DMS53 (cell line): ENCODE data around the gene LTO1.
"Not testable (repeated sequence)": the region's sequence is repeated elsewhere in the genome, so short reads cannot be mapped to it uniquely, and the experiment has no call there.

Source experiments
- DNase-seq: peaks from one replicate; lab custom pipeline; 2025; lab: John Stamatoyannopoulos, UW

Gene LTO1

DNA sequence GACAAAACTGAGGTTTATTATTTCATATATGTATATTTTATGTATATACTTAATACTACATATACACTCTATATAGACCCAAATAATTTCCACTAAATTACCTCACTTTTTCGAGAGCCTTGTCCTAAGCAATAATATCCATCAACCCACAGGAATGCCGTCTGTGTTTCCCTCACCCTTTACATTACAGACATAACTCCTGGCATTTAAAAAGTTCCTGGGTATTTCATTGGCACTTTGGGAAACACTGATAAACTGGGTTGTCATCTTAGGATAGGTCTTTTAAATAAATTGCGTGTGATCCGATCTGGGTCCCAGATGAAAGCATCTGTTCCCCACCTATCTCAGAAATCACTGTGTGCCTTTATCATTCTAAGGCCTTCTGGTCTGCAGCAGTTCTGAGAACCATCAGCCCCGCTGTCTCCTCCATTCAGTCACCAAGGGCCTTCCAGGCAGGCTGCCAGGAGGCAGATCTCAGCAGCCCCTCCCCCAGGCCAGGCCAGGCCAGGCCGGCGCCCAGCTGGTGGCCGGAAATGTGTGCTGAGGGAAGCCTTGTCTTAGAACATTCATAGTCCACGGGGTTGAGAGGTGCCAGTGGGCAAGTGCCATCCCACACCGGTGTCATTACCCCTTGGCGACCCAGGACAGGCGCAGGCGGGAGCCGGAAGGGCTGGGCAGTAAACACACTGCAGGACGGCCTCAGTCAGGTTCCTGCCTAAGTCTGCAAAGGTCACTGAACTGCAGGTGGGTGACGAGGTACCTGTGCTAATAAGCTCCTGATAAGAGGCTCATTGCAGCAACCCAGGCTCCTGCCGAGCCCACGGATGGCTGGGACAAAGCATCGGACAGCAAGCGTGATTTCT lies 25.4 kb upstream of the LTO1 start:
- peak; percentile 86 for DNase-seq

DNA sequence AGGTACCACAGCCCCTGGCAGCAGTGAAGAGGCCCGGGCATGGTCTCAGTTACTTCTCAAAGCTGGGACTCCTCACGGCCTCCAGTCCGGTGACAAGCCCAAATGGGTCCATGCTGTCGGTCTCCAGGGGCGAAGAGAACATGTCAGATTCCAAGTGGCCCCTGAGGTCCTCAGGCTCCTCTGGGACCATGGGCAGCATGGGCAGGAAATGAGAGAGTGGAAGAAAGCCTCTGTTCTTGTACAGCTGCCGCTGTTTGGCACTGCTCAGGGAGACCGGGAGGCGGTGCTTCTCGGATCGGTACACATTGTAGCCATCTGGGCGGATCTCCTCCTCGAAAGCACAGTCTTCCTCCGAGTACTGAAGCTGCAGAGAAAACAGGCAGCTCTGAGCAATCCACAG lies 24.1 kb upstream of the LTO1 start:
- no peak for DNase-seq

DNA sequence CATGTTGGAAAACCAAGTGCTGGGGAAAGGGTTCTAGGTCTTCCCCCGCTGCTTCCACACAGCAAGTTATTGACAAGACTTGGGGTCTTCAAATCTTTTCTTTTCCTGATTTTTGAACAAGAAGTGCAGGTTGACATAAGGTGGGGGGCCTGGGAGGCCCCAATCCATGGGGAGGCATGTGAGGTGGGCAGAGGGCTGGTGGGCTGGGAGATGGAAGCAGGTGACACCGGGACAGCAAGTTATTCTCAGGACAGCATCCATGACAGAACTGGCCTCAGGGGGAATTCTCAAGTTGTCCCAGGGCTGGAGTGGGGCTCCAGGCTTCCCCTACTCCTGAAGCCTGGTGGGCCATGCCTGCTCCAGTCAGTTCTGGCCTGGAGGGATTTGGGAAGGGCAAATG lies 23.2 kb upstream of the LTO1 start:
- no peak for DNase-seq

DNA sequence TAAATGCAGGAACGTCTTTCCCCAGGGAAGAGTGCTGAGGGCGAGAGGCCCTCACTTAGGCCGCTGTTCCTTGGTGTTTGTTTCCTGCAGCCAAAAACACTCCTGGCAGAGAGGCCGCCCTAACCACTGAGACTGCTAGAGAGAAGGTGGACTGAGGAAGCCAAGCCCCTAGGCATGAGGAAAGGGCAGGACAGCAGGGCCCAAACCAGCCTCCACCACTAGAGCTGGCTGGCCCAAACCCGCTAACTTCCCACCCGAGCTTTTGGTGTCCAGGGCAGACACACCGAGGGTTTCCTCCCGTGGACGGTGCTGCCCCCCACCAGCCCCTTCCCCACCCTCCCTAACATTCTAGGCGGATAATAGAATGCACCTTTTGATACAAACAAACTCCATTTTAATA lies 22.7 kb upstream of the LTO1 start:
- DNase-seq: no peak

DNA sequence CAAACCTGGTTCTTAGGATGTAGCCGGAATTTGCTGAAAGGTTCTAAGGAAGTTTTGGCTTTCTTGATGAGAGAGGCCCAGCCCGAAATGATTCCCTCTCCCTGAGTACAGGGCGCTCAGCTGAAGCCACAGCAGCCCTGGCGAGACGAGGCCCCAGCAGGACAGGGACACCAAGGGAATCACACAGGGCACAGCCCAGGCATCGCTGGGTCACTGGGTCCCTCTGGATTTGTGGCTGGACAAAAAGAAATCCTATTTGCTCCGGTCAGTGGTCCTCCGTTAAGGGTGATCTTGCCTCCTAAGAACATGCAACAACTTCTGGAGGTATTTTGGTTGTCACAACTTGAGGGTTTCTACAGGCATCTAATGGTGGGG lies 22.3 kb upstream of the LTO1 start:
- DNase-seq: no peak

DNA sequence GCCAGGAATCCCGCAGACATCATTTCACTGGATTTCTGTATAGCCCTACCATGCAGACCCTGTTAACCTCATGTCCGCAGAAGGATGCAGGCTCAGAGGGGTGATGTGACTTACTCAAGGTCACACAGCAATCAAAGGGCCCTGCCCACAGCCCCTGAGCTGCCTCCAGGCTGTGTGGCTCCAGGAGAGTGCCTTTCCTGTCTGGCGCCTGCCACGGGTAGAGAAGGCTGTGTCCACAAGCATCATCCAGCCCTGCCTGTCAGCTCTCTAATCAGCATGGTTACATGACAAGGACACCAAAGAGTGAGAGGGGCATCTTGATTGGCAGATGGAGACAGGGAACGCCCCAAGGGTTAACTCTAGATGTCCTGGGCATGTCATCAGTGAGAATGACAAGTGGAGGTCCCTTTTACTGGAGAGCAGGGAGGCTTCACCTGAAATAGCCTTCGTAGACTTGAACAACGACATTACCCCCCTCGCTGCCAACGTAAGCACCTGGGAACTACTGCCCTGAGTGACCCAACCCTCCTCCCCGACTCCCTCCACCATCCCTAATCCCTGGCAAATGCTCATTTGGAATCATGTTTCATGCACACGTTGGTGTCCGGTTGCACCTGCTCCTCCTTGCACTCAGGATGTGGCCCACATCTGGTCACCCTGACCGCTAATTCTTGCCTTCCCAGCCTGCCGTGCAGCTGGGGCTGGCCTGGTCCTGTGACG lies 21.8 kb upstream of the LTO1 start:
- DNase-seq: peak; percentile 69

DNA sequence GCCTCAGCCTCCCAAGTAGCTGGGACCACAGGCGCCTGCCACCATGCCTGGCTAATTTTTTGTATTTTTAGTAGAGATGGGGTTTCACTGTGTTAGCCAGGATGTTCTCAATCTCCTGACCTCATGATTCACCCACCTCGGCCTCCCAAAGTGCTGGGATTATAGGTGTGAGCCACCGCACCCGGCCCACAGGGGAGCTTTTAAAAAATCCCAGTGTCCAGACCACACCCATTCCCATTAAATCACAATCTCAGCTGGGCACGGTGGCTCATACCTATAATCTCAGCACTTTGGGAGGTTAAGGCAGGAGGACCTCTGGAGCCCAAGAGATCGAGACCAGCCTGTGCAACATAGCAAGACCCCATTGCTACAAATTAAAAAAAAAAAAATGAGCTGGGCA lies 20.8 kb upstream of the LTO1 start:
- DNase-seq: not testable (repeated sequence)

DNA sequence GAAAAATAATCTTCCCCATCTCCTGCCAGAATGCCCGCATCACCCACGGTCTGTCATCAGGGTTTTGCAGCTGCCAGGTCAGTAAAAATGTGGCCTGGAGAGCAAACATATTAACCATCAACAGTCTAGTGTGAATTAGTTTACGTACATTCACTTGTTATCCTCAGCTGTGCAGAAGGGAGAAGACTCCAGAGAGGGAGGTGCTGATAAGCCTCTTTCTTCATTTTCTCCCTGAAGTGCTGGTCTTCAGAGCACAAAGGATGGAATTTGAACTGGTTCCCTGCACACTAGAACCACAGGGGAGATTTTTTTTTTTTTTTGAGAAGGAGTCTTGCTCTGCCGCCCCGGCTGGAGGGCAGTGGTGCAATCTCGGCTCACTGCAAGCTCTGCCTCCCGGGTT lies 20.4 kb upstream of the LTO1 start:
- no peak for DNase-seq

DNA sequence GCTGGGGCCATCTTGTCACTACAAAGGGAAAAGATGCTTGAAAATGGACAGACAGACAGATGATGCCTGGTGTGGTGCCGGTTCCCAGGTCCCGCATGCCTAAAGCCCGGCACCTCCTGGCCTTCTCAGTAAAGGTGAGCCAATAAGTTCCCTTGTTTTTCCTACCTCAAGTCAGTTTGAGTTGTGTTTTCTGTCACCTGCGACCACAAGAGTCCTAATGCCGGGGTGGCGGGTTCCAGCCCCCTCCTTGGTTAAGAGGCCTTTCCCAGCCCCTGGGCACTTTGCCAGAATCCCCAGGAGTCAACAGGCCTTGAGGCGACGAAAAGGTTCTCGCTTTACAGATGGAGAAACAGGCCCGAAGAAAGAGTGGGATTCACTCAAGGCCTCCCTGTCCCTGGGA lies 19.6 kb upstream of the LTO1 start:
- no peak for DNase-seq

DNA sequence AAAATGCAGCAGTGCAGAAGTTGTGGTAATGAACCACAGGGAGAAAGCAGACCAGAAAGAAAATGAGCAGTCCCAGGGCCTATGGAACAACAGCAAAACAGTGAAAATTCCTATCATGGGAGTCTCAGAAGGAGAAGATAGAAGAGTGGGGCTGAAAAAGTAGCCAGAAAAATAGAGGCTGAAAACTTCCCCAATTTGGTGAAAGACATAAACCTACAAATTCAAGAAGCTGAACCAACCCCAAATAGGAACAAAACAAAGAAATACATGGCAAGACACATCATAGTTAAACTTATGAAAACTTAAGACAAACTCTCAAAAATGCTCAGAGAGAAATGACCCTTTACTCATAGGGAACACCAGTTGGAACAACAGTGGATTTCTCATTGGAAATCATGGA lies 17.3 kb upstream of the LTO1 start:
- no peak for DNase-seq

DNA sequence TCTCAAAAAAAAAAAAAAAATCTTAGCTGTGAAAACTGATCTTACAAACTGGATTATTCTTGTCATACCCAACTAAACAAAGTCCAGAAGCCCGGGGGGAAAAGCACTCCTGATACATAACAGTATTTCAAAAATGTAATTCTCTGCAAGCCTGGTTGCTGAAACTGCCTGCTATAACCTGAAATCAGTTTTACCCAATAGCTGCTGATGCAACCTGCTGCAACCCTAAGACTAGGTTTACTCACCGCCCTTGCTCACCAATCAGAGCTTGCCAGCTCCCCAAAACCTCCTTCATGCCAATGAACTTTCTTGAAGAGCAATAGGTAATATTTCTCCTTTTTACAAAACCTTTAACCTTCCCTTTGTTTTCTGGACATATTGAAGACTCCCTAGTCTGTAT lies 16.3 kb upstream of the LTO1 start:
- no peak for DNase-seq

DNA sequence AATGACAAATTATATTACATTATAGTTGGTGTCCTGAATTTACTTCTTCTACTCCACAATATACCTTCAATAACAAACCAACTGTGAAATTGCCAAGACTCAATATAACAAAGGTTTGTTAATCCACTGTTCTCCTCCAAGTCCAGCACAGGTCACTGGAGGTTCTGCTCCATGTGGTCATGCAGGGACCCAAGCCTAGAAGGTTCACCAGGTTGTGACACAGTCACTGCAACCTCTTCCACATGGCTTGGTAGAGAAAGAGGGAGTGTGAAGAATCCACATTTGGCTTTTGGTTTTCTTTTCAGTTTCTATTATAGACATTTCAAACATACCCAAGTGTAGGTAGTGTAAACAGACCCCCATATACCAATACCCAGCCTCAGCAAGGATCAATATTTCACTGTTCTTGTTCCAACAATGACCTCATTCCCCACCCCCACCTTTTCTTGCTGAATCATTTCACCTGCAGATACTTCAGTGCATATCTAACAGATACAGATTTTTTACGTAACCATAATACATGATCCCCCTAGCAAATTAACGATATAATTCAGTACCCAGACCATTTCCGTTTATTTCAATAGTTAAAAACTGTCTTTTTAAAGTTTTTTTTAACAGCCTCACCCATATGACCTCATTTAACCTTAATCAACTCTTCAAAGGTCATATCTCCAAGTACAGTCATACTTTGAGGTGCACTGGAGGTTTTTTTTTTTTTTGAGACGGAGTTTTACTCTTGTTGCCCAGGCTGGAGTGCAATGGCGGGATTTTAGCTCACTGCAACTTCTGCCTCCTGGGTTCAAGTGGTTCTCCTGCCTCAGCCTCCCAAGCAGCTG lies 14.5 kb upstream of the LTO1 start:
- DNase-seq: peak; percentile 37

DNA sequence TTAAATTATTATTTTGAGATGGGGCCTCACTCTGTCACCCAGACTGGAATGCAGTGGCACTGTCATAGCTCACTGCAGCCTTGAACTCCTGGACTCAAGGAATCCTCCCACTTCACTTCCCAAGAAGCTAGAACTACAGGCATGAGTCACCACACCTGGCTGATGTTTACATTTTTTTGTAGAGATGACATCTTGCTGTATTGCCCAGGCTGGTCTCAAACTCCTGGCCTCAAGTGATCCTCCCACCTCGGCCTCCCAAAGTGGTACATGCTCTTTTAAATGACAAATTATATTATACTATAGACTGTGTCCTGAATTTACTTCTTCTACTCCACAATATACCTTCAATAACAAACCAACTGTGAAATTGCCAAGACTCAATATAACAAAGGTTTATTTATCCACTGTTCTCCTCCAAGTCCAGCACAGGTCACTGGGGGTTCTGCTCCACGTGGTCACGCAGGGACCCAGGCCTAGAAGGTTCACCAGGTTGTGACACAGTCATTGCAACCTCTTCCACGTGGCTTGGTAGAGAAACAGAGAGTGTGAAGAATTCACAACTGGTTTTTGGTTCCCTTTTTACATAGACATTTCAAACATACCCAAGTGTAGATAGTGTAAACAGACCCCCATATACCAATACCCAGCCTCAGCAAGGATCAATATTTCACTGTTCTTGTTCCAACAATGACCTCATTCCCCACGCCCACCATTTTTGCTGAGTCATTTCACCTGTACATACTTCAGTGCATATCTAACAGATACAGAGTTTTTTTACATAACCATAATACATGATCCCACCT lies 13.0 kb upstream of the LTO1 start:
- peak; percentile 69 for DNase-seq

DNA sequence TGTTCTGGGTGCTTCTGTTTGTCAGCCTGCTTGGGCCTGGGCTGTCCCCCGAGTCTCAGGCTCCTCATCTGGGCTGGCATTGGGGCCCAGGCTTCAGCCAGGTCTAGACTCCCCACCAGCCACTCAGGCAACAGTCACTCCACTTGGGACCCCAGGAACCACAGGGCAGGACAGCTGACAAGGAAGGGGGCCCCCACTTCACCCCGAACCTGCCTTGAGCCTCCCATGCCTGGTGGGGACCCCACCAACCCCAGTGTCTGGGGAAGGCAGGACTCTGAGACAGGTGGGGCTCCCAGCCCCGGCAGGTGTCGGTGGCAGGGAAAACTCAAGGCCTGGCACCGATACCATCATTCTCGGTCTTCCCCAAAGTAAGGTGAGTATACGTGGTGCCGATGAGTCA lies 11.7 kb upstream of the LTO1 start:
- no peak for DNase-seq

DNA sequence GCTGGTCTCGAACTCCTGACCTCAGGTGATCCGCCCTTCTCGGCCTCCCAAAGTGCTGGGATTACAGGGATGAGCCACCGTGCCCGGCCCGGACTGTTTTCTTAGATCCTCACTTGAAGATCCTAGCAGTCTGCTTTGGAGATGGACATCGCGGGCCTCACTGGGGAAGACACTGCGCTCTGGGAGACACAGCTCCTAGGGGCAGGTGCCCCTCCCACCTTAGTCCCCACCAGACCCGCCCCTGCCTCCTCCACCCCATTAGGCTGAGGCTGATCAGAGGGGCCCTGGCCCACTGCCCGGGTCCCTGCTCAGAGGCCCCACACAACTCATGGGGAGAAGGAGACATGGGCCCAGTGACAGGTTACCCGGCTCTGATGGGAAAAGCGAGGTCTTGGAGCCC lies 11.3 kb upstream of the LTO1 start:
- DNase-seq: no peak

DNA sequence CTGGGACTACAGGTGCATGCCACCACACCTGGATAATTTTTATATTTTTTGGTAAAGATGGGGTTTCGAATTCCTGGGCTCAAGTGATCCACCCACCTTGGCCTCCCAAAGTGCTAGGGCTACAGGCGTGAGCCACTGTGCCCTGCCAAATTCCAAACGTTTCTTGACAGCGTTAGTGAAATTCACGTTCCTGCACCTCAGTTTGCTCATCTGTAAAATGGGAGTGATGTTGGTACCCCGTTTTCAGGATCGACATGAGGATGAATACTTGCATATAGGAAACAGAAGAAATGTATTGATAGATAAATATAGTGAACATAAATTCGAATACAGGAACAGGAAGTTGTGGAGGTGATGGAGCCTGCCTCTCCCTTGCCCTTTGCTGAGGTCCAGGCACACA lies 10.2 kb upstream of the LTO1 start:
- DNase-seq: no peak

DNA sequence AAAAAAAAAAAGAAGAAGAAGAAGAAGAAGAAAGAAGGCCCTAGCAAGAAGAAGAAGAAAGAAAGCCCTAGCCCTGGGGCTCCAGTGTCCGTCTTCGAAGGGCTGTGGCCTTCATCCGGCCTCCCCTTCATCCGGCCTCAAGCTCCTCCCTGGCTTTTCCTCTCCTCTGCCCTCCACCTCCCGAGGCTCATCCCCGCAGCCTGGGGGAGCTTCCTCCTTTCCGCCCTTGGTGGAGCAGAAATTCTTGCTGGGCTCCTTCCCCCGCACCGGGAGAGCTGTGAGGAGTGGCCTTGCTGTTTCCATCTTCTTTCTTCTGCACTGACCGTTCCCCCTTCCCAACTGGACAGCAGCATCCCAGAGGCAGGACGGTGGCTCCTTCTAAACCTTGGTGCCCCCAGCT lies 9.5 kb upstream of the LTO1 start:
- DNase-seq: no peak

DNA sequence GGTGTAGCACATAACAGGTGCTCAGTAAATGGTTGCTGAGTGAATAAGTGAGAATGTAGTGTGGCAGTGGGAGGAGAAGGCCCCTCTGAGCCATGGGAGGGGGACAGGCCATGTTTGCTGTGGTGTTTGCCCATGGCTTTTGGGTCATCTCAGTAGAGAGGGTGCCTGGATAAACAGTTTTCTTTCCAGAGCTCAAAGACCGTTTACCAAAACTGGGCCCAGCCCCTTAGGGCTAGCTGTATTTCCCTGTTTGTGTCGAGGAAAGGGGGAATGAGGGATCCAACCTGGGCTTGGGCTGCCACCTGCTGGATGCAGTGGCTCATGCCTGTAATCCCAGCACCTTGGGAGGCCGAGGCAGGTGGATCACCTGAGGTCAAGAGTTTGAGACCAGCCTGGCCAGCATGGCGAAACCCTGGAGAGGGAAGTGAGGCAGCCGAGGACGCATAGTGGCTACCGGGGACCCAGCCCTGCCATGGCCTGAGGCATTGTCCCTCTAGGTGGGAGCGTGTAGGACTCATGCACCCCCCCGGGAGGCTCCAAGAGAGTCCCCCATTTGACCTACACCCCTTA lies 8.7 kb upstream of the LTO1 start:
- peak; percentile 58 for DNase-seq

DNA sequence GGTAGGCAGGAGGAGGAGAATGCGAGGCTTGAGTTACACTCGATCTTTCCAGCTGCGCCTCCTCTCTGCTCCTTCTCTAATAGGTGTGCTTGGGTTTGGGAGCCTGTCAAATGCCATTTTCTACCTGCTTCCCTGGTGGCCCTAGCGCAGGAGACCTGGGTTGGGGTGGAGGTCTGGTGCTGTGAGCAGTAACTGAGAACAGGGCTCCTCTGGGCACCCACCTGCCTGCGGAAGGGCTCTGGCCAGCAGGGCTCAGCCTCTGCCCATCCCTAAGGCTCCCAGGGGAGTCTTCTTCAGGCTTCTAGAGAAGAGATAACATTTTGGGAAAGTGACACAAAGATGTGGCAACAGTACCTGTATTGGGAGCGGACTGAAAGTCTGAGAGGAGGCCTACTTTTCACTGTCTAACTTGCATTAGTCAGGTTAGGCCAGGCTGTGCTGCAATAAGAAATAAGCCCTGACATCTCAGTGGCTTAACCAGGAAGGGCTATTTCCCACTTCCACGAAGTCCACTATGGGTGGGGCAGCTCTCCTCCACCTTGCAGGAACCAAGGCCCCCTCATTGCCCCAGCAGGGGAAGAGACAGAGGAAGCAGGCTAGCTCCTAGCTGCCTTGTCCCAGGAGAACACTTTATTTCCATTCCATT lies 7.7 kb upstream of the LTO1 start:
- no peak for DNase-seq

DNA sequence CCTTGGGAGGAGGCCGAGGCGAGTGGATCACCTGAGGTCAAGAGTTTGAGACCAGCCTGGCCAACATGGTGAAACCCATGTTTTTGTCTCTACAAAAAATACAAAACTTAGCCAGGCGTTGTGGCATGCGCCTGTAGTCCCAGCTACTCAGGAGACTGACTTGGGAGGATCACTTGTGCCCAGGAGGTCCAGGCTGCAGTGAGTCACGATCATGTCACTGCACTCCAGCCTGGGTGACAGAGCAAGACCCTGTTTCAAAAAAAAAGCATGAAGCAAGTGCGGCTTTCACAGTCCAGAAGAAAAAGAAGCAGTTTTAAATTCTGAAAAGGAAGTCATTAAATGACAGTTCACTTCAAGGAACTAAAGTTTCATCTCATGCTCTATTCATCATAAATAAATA lies 7.1 kb upstream of the LTO1 start:
- DNase-seq: no peak

DNA sequence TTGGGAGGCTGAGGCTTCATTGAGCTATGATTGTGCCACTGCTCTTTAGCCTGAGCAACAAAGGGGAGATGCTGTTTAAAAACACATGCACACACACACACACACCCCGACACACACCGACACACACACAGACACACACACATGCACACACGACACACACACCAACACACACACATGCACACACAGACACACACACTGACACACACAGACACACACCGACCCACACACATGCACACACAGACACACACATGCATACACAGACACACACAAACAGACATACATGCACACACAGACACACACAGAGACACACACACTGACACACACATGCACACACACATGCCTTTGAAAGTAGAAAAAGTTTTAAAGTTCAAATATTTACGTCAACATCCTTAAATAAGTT lies 5.5 kb upstream of the LTO1 start:
- no peak for DNase-seq
